Neural cell (in vitro differentiated cells): ENCODE results near the gene VAMP5. TPM values are rescaled to one million over a fixed set of nuclear protein-coding genes. Genes with fewer than 3 reads are reported as not detected.

ENCODE experiments used
- H2AFZ ChIP-seq: fragments of 200-600, 300-800 bp; sonication (generic), shearing (Covaris generic); 2 replicates; pipeline ENCODE4 v1.6.0; 2014; ENCODE audit warnings: low read depth, mild to moderate bottlenecking, antibody characterized with exemption, low read length, moderate library complexity
- H3F3A ChIP-seq: fragments of 200-600 bp; shearing (Covaris generic); 2 replicates; pipeline ENCODE4 v1.6.1; 2016; ENCODE audit warnings: mild to moderate bottlenecking, moderate library complexity, mixed read lengths, antibody characterized with exemption, low read length; ENCODE audit not compliant: insufficient read depth, poor library complexity, severe bottlenecking
- H3K27ac ChIP-seq: fragments of 200-600, 300-800 bp; sonication (generic), shearing (Covaris generic); 2 replicates; pipeline ENCODE4 v1.5.1; 2014; ENCODE audit warnings: mild to moderate bottlenecking, low read length, moderate library complexity
- H3K27me3 ChIP-seq: fragments of 300-800, 200-600 bp; sonication (generic), shearing (Covaris generic); 2 replicates; pipeline ENCODE4 v1.6.0; 2014; ENCODE audit warnings: mild to moderate bottlenecking, low read depth, low read length, moderate library complexity; ENCODE audit not compliant: insufficient read depth
- H3K36me3 ChIP-seq: fragments of 300-800, 200-600 bp; sonication (generic), shearing (Covaris generic); 2 replicates; pipeline ENCODE4 v1.5.1; 2014; ENCODE audit warnings: mild to moderate bottlenecking, antibody characterized with exemption, low read length, moderate library complexity; ENCODE audit not compliant: insufficient read depth
- H3K4me2 ChIP-seq: fragments of 300-800, 200-600 bp; sonication (generic), shearing (Covaris generic); 2 replicates; pipeline ENCODE4 v1.6.0; 2014; ENCODE audit warnings: mild to moderate bottlenecking, low read length
- H3K4me3 ChIP-seq: fragments of 300-800, 200-600 bp; sonication (generic), shearing (Covaris generic); 2 replicates; pipeline ENCODE4 v1.5.1; 2014; ENCODE audit warnings: mild to moderate bottlenecking, low read length, moderate library complexity
- H3K79me2 ChIP-seq: fragments of 200-600 bp; shearing (Covaris generic); replicated peaks from 2 replicates; pipeline ENCODE4 v1.6.0; 2014; ENCODE audit warnings: mild to moderate bottlenecking, low read length, moderate library complexity; ENCODE audit not compliant: insufficient read depth
- H3K9ac ChIP-seq: fragments of 300-800, 200-600 bp; sonication (generic), shearing (Covaris generic); 2 replicates; pipeline ENCODE4 v1.6.1; 2016; ENCODE audit warnings: mild to moderate bottlenecking, low read length, mixed read lengths
- H3K9me2 ChIP-seq: fragments of 200-600 bp; shearing (Covaris generic); 2 replicates; pipeline ENCODE4 v1.6.1; 2016; ENCODE audit warnings: mild to moderate bottlenecking, low read length, mixed read lengths; ENCODE audit not compliant: insufficient read depth
- H3K9me3 ChIP-seq: fragments of 200-600, 300-800 bp; sonication (generic), shearing (Covaris generic); 2 replicates; pipeline ENCODE4 v1.6.1; 2016; ENCODE audit warnings: mild to moderate bottlenecking, mixed run types, low read length, moderate library complexity, mixed read lengths
- H4K20me1 ChIP-seq: fragments of 200-600 bp; shearing (Covaris generic); 2 replicates; pipeline ENCODE4 v1.6.1; 2016; ENCODE audit warnings: mild to moderate bottlenecking, mixed run types; ENCODE audit not compliant: insufficient read depth
- CTCF ChIP-seq: fragments of 450-650 bp; IDR thresholded peaks from 2 replicates; pipeline ENCODE4 v1.5.1; 2014; ENCODE audit warnings: antibody characterized with exemption, mild to moderate bottlenecking, moderate library complexity; ENCODE audit not compliant: poor library complexity, severe bottlenecking
- EP300 ChIP-seq: fragments of 450-650 bp; conservative IDR thresholded peaks from 2 replicates; pipeline ENCODE4 v1.6.1; 2014; ENCODE audit warnings: antibody characterized with exemption, mild to moderate bottlenecking, moderate library complexity; ENCODE audit not compliant: poor library complexity, severe bottlenecking
- EZH2 ChIP-seq: fragments of 200-600, 300-800 bp; shearing (Covaris generic), sonication (generic); IDR thresholded peaks from 2 replicates; pipeline ENCODE4 v1.6.1; 2014; ENCODE audit warnings: antibody characterized with exemption, low read length, borderline replicate concordance, mild to moderate bottlenecking; ENCODE audit not compliant: insufficient read depth, poor library complexity, severe bottlenecking
- MXI1 ChIP-seq: fragments of 450-650 bp; conservative IDR thresholded peaks from 2 replicates; pipeline ENCODE4 v1.6.1; 2014; ENCODE audit warnings: antibody characterized with exemption, mild to moderate bottlenecking; ENCODE audit not compliant: poor library complexity, severe bottlenecking
- POLR2AphosphoS5 ChIP-seq: IDR thresholded peaks from 2 replicates; pipeline ENCODE4 v1.6.1; 2012
- RAD21 ChIP-seq: fragments of 450-650 bp; conservative IDR thresholded peaks from 2 replicates; pipeline ENCODE4 v1.6.1; 2014; ENCODE audit warnings: antibody characterized with exemption, mild to moderate bottlenecking, moderate library complexity
- REST ChIP-seq: IDR thresholded peaks from 2 replicates; pipeline ENCODE4 v1.6.1; 2012; ENCODE audit warnings: borderline replicate concordance
- TAF1 ChIP-seq: IDR thresholded peaks from 2 replicates; pipeline ENCODE4 v1.6.1; 2012; ENCODE audit warnings: low read depth
- polyA plus RNA-seq: library from polyadenylated mRNA; depleted of rRNA; stranded (reverse); fragments of >200 nt; gene quantifications from 2 replicates; pipeline ENCODE4 v1.2.3, GENCODE V29; 2014

The VAMP5 gene
- polyA plus RNA-seq, 1 donor from 2014 or later = not detected

- Histone ChIP-seq H3K27me3 (no peaks in the 10 kb centered on the region), H3F3A (no peaks in the 10 kb centered on the region), H3K9me3 (no peaks in the 10 kb centered on the region), H2AFZ (no peak overlapping the region), H3K9me2 (no peaks in the 10 kb centered on the region), H3K9ac (no peak overlapping the region), H3K36me3 (peaks cover 15% of the 10 kb centered on the region), H3K4me3 (no peak overlapping the region), H4K20me1 (no peaks in the 10 kb centered on the region), H3K4me2 (no peak overlapping the region), H3K27ac (no peak overlapping the region), H3K79me2 (peaks cover 9% of the 10 kb centered on the region)
- no peak for TF ChIP-seq RAD21
- no peak for TF ChIP-seq CTCF
- no peak for TF ChIP-seq REST
- TF ChIP-seq MXI1 = no peak
- TF ChIP-seq EZH2 = no peak
- no peak for TF ChIP-seq TAF1
- no peak for TF ChIP-seq POLR2AphosphoS5
Measured at GRCh38 chr2:85547089-85547858, 37.0 kb upstream of the VAMP5 start.

DNA sequence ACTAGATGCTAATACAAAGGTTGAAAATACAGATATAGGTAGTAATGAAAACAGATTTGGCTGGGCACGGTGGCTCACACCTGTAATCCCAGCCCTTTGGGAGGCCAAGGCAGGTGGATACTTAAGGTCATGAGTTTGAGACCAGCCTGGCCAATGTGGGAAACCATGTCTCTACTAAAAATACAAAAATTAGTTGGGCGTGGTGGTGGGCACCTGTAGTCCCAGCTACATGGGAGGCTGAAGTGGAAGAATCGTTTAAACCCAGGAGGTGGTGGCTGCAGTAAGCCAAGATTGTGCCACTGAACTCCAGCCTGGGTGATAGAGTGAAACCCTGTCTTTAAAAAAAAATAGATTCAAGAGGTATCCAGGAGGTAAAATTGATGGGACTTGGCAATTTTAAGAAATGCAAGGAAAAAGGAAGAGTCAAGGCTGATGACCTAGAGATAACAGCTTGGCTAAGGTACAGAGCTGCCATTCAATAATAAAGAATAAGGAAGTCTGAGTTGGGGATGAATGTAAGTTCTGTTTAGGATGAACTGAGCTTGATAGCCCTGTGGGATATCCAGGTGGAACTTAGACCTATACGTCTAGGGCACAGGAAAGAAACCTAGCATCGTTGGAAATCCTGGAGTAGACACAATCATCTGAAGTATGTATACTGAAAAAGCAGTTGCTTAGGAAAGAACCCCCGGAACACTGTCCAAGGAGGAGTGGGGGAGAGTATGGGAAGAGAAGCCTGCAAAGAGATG, 36.2 kb upstream of the VAMP5 start:
- TF ChIP-seq POLR2AphosphoS5 (no peak), CTCF (no peak), EZH2 (no peak), EP300 (no peak), MXI1 (no peak)
- no peak overlapping the region for H3K4me3 ChIP-seq
- no peak overlapping the region for H3K27ac ChIP-seq

More for the DNA sequence above, 36.2 kb upstream of the VAMP5 start:
- H3K9ac ChIP-seq = no peak overlapping the region
- H3K79me2 ChIP-seq = peaks cover 2% of the 10 kb centered on the region
- H3K9me3 ChIP-seq = no peaks in the 10 kb centered on the region
- no peak overlapping the region for H2AFZ ChIP-seq
- H3K27me3 ChIP-seq = no peaks in the 10 kb centered on the region
- no peaks in the 10 kb centered on the region for H3F3A ChIP-seq
- H3K36me3 ChIP-seq = peaks cover 7% of the 10 kb centered on the region
- no peaks in the 10 kb centered on the region for H3K9me2 ChIP-seq
- no peak overlapping the region for H3K4me2 ChIP-seq
- H4K20me1 ChIP-seq = no peaks in the 10 kb centered on the region
